ENCODE results near the gene TFDP2. TPM values are rescaled to one million over a fixed set of nuclear protein-coding genes. Genes with fewer than 3 reads are reported as not detected.
A peak's percentile ranks its signal among the peaks of the same experiment; 100 is the strongest.

TFDP2 gene
- total and polyA plus RNA-seq, 2 donors from 2014 or later = 38.7 to 50.6 TPM

DNA sequence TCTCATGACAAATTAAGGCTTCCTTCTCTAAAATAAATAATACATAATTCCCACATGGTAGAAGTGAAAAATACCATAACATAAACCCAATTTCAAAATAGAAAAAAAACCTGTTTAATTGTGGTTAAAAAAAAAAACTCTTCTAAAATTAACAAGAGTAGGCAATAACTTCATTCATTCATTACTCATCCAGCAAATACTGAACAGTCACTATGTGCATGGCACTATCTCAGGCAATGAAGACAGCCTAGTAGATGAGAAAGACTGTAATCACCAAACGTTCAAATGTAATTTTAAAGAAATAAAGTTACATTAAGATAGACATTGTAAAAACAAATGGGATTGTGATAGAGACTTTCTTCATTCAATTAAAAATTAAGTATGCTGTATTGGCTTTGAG, 43.4 kb downstream of the TFDP2 start:
- Histone ChIP-seq H3K9ac (ENCODE audit: low read length in 3 of 3) (no peak overlapping the region), H3K36me3 (ENCODE audit: control insufficient read depth in 2 of 3, insufficient read depth in 3 of 3, low read length in 3 of 3) (no peaks in the 10 kb centered on the region), H3K4me3 (ENCODE audit: low read length in 3 of 3) (no peak overlapping the region), H3K9me3 (ENCODE audit: control insufficient read depth in 2 of 3, insufficient read depth in 1 of 3, low read length in 3 of 3) (no peaks in the 10 kb centered on the region), H3K27me3 (ENCODE audit: control insufficient read depth, insufficient read depth, low read length) (no peaks in the 10 kb centered on the region), H3K4me1 (ENCODE audit: control insufficient read depth in 2 of 3, insufficient read depth in 2 of 3, low read depth in 1 of 3, low read length in 3 of 3) (no peaks in the 10 kb centered on the region), H3K27ac (ENCODE audit: low read depth in 2 of 2, low read length in 2 of 2) (no peak overlapping the region)
- FAIRE-seq (no peak), DNase-seq (no peak)
- intact Hi-C loops (cut with DNase I) = no loop called here
- TF ChIP-seq, protein P1, sequence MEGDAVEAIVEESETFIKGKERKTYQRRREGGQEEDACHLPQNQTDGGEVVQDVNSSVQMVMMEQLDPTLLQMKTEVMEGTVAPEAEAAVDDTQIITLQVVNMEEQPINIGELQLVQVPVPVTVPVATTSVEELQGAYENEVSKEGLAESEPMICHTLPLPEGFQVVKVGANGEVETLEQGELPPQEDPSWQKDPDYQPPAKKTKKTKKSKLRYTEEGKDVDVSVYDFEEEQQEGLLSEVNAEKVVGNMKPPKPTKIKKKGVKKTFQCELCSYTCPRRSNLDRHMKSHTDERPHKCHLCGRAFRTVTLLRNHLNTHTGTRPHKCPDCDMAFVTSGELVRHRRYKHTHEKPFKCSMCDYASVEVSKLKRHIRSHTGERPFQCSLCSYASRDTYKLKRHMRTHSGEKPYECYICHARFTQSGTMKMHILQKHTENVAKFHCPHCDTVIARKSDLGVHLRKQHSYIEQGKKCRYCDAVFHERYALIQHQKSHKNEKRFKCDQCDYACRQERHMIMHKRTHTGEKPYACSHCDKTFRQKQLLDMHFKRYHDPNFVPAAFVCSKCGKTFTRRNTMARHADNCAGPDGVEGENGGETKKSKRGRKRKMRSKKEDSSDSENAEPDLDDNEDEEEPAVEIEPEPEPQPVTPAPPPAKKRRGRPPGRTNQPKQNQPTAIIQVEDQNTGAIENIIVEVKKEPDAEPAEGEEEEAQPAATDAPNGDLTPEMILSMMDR (IDR thresholded peaks at IDR 0.05; ENCODE audit: borderline replicate concordance, extremely low read depth, insufficient read depth) = no peak

DNA sequence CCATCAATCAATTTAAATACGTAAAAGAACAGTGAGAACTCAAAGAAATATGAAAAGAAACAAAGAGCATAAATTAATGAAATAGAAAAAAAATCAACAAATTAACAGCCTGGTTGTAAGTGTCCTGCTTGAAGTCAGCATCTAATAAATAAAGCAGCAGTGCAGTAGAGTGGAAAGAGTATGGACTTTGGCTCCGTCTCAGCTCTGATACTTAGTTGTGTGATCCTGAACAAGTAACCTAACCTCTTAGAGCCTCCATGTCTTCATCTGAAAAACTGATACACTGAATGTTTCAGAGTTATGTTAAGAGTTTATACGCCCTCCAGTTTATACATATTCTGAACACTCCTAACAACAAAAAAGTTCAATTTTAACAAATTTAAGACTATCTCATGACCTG, 44.6 kb downstream of the TFDP2 start:
- no peaks in the 10 kb centered on the region for H3K4me1 ChIP-seq (ENCODE audit: control insufficient read depth in 2 of 3, insufficient read depth in 2 of 3, low read depth in 1 of 3, low read length in 3 of 3)
- H3K27ac ChIP-seq (ENCODE audit: low read depth in 2 of 2, low read length in 2 of 2) = no peak overlapping the region
- FAIRE-seq = no peak
- no peaks in the 10 kb centered on the region for H3K27me3 ChIP-seq (ENCODE audit: control insufficient read depth, insufficient read depth, low read length)
- no peak overlapping the region for H3K4me3 ChIP-seq (ENCODE audit: low read length in 3 of 3)
- H3K9ac ChIP-seq (ENCODE audit: low read length in 3 of 3) = no peak overlapping the region
- intact Hi-C loops (cut with DNase I) = no loop called here
- no peaks in the 10 kb centered on the region for H3K9me3 ChIP-seq (ENCODE audit: control insufficient read depth in 2 of 3, insufficient read depth in 1 of 3, low read length in 3 of 3)
- peak in 1 of 5 donors; percentile 26 for DNase-seq
- H3K36me3 ChIP-seq (ENCODE audit: control insufficient read depth in 2 of 3, insufficient read depth in 3 of 3, low read length in 3 of 3) = peaks cover 0 to 4% (median 0%) of the 10 kb centered on the region in 3 donors
- TF ChIP-seq, protein P1 (IDR thresholded peaks at IDR 0.05; ENCODE audit: borderline replicate concordance, extremely low read depth, insufficient read depth) = no peak

- TF ChIP-seq, protein P1 (IDR thresholded peaks at IDR 0.05; ENCODE audit: borderline replicate concordance, extremely low read depth, insufficient read depth) = no peak
- no peaks in the 10 kb centered on the region for H3K4me1 ChIP-seq (ENCODE audit: control insufficient read depth in 2 of 3, insufficient read depth in 2 of 3, low read depth in 1 of 3, low read length in 3 of 3)
- H3K9me3 ChIP-seq (ENCODE audit: control insufficient read depth in 2 of 3, insufficient read depth in 1 of 3, low read length in 3 of 3) = no peaks in the 10 kb centered on the region
- intact Hi-C loops (cut with DNase I) = no loop called here
- FAIRE-seq (no peak), DNase-seq (no peak)
- no peak overlapping the region for H3K9ac ChIP-seq (ENCODE audit: low read length in 3 of 3)
- peaks cover 0 to 4% (median 0%) of the 10 kb centered on the region in 3 donors for H3K36me3 ChIP-seq (ENCODE audit: control insufficient read depth in 2 of 3, insufficient read depth in 3 of 3, low read length in 3 of 3)
- no peak overlapping the region for H3K4me3 ChIP-seq (ENCODE audit: low read length in 3 of 3)
- H3K27me3 ChIP-seq (ENCODE audit: control insufficient read depth, insufficient read depth, low read length) = no peaks in the 10 kb centered on the region
- no peak overlapping the region for H3K27ac ChIP-seq (ENCODE audit: low read depth in 2 of 2, low read length in 2 of 2)
Observed at GRCh38 chr3:142098964-142099363, 50.4 kb downstream of the TFDP2 start.

Data from kidney (tissue), 14 donors.